Rectal smooth muscle tissue (tissue), 1 donor: Measurements from ENCODE around the gene PRDX6.
A peak's percentile ranks its signal among the peaks of the same experiment; 100 is the strongest.
"Not testable (repeated sequence)": the region's sequence is repeated elsewhere in the genome, so short reads cannot be mapped to it uniquely, and the experiment has no call there.

Experiments
- H3K27ac ChIP-seq: one replicate; pipeline ENCODE4 v1.7.0; 2013; ENCODE audit warnings: low read depth, low read length, inconsistent platforms
- H3K27me3 ChIP-seq: one replicate; pipeline ENCODE4 v1.7.0; 2013; ENCODE audit warnings: low read length; ENCODE audit not compliant: control insufficient read depth, insufficient read depth
- H3K36me3 ChIP-seq: one replicate; pipeline ENCODE4 v1.7.0; 2013; ENCODE audit warnings: low read length; ENCODE audit not compliant: control insufficient read depth, insufficient read depth
- H3K4me1 ChIP-seq: one replicate; pipeline ENCODE4 v1.7.0; 2013; ENCODE audit warnings: low read length; ENCODE audit not compliant: control insufficient read depth, insufficient read depth
- H3K4me3 ChIP-seq: one replicate; pipeline ENCODE4 v1.7.0; 2013; ENCODE audit warnings: low read length
- H3K9ac ChIP-seq: one replicate; pipeline ENCODE4 v1.7.0; 2013; ENCODE audit warnings: low read length

PRDX6 gene

GRCh38 chr1:173474097-173474779 is 2.9 kb upstream of the PRDX6 start:
- H3K9ac ChIP-seq: no peak overlapping the region
- H3K27ac ChIP-seq: no peak overlapping the region
- peaks cover 12% of the 10 kb centered on the region for H3K4me1 ChIP-seq

DNA sequence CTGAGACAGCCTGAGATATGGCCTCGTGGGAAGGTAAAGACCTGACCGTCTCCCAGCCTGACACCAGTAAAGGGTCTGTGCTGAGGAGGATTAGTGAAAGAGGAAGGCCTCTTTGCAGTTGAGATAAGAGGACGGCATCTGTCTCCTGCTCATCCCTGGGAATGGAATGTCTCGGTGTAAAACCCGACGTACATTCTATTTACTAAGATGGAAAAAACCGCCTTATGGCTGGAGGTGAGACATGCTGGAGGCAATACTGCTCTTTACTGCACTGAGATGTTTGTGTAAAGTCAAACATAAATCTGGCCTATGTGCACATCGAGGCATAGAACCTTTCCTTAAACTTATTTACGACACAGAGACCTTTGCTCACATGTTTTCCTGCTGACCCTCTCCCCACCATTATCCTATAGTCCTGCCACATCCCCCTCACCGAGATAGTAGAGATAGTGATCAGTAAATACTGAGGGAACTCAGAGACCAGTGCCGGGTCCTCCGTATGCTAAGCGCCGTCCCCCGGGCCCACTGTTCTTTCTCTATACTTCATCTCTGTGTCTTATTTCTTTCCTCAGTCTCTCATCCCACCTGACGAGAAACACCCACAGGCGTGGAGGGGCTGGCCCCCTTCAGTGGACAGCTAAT is 2.2 kb upstream of the PRDX6 start:
- H3K4me3 ChIP-seq, H3K9ac ChIP-seq, H3K36me3 ChIP-seq, H3K27ac ChIP-seq, H3K27me3 ChIP-seq: not testable (repeated sequence)
- H3K4me1 ChIP-seq: peaks cover 12% of the 10 kb centered on the region

More at GRCh38 chr1:173474097-173474779, 2.9 kb upstream of the PRDX6 start:
- H3K4me3 ChIP-seq: no peak overlapping the region
- H3K36me3 ChIP-seq: no peaks in the 10 kb centered on the region
- no peaks in the 10 kb centered on the region for H3K27me3 ChIP-seq

DNA sequence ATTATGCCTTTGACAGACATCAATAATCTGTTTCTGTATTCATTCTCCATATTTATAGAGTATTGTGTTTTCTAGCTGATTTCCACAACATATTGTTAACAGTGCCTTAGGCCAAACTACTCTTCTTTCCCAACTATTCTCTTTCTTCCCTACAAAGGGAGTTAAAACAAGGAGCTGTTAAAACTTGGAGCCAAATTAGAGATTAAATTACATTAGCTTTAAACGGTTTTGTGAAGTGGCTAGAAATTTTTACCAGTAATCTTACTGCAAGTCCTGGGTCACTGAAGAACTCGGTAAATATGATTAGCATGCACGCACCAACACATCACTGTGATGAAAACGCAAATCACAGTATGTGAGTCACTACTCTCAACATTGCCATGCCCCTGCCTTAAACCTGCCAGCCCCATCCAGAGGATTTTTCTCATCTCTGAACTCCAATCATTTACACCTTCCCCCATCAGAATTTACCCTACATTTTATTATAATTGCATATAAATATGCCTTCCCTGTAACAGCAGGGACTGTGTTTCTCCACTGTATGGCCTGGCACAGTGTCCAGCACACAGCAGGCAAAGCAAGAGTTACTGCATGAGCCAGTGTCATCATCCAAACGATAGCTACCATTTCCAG is 1.5 kb upstream of the PRDX6 start:
- no peak overlapping the region for H3K9ac ChIP-seq
- peaks cover 12% of the 10 kb centered on the region for H3K4me1 ChIP-seq
- H3K27ac ChIP-seq: peak overlapping the region; percentile 44
- no peaks in the 10 kb centered on the region for H3K36me3 ChIP-seq
- no peaks in the 10 kb centered on the region for H3K27me3 ChIP-seq
- peak overlapping the region; percentile 93 for H3K4me3 ChIP-seq

- H3K4me1 ChIP-seq: peaks cover 12% of the 10 kb centered on the region
- H3K9ac ChIP-seq: no peak overlapping the region
Observed at GRCh38 chr1:173476197-173476664, 904 bp upstream of the PRDX6 start.

GRCh38 chr1:173476665-173477285 is 360 bp upstream of the PRDX6 start:
- H3K4me1 ChIP-seq: peaks cover 12% of the 10 kb centered on the region

More at GRCh38 chr1:173476197-173476664, 904 bp upstream of the PRDX6 start:
- peak overlapping the region; percentile 93 for H3K4me3 ChIP-seq
- no peaks in the 10 kb centered on the region for H3K27me3 ChIP-seq
- peak overlapping the region; percentile 89 for H3K27ac ChIP-seq
- no peaks in the 10 kb centered on the region for H3K36me3 ChIP-seq

DNA sequence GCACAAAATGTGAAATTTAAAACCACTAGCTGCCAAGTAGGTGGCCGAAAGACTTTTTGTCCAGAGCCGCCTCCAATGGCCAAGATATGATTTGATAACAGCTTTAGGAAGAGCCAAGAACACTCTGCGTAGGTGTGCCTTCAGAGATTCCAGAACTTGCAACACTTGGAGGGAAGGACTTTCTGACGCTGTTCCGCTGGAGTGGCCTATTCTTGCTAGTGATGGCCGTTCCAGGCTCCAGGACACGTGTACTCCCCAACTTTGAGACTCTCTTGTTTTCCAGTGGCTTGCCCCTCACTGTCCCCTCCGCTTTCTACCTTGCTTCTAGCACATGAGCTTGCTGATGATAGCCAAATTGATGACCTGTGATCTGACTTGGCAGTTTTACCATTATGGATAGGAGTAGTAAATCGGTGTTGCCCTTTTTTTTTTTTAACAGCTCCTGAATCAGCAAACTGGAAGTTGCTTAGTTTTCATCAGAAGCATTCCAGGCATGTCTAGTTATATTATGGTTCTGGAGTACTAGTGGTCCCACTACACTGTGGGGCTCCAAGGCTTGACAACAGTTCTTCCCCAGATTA is 1.0 kb downstream of the PRDX6 start:
- Histone ChIP-seq H3K4me3 (peak overlapping the region; percentile 86), H3K27ac (peak overlapping the region; percentile 98), H3K9ac (peak overlapping the region; percentile 84), H3K36me3 (peaks cover 10% of the 10 kb centered on the region), H3K27me3 (no peaks in the 10 kb centered on the region), H3K4me1 (peaks cover 12% of the 10 kb centered on the region)

More at GRCh38 chr1:173476665-173477285, 360 bp upstream of the PRDX6 start:
- Histone ChIP-seq H3K36me3 (peaks cover 4% of the 10 kb centered on the region), H3K27me3 (no peaks in the 10 kb centered on the region), H3K27ac (peak overlapping the region; percentile 98), H3K4me3 (peak overlapping the region; percentile 93), H3K9ac (peak overlapping the region; percentile 75)

GRCh38 chr1:173479649-173480048 is 2.5 kb downstream of the PRDX6 start:
- peaks cover 10% of the 10 kb centered on the region for H3K36me3 ChIP-seq
- no peak overlapping the region for H3K27ac ChIP-seq
- no peaks in the 10 kb centered on the region for H3K27me3 ChIP-seq
- no peak overlapping the region for H3K9ac ChIP-seq
- peaks cover 12% of the 10 kb centered on the region for H3K4me1 ChIP-seq
- no peak overlapping the region for H3K4me3 ChIP-seq

GRCh38 chr1:173481195-173481772 is 4.1 kb downstream of the PRDX6 start:
- Histone ChIP-seq H3K4me3 (no peak overlapping the region), H3K4me1 (peaks cover 9% of the 10 kb centered on the region), H3K27me3 (no peaks in the 10 kb centered on the region), H3K9ac (no peak overlapping the region), H3K27ac (no peak overlapping the region), H3K36me3 (peaks cover 20% of the 10 kb centered on the region)

- peaks cover 30% of the 10 kb centered on the region for H3K36me3 ChIP-seq
Observed at GRCh38 chr1:173482683-173483082, 5.5 kb downstream of the PRDX6 start.

DNA sequence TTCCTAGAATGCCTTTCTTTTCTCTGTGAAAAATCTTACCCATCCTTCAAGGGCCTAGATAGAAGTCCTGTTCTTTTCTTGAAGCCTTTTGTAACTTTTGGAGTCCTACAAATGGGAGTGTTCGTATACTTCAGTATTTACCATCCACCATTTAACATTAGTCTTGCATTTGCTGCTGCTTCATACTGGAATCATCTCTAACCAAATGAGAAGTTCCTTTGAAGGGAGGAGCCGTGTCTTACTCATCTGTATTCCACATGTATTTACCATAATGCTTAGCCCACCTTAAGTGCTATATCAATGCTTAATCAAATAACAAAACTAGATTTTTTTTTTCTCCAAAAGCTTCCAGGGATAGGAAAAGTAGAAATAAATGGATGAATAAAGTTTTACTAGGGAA is 7.1 kb downstream of the PRDX6 start:
- peaks cover 34% of the 10 kb centered on the region for H3K36me3 ChIP-seq
- H3K4me1 ChIP-seq: no peaks in the 10 kb centered on the region
- H3K9ac ChIP-seq: no peak overlapping the region
- no peaks in the 10 kb centered on the region for H3K27me3 ChIP-seq
- no peak overlapping the region for H3K27ac ChIP-seq
- H3K4me3 ChIP-seq: no peak overlapping the region

More at GRCh38 chr1:173482683-173483082, 5.5 kb downstream of the PRDX6 start:
- Histone ChIP-seq H3K4me3 (no peak overlapping the region), H3K4me1 (peaks cover 9% of the 10 kb centered on the region), H3K9ac (no peak overlapping the region), H3K27ac (no peak overlapping the region), H3K27me3 (no peaks in the 10 kb centered on the region)

GRCh38 chr1:173485401-173485800 is 8.3 kb downstream of the PRDX6 start:
- Histone ChIP-seq H3K27me3 (no peaks in the 10 kb centered on the region), H3K4me3 (no peak overlapping the region), H3K36me3 (peaks cover 35% of the 10 kb centered on the region), H3K9ac (no peak overlapping the region), H3K27ac (no peak overlapping the region), H3K4me1 (no peaks in the 10 kb centered on the region)
